Adrenal gland (tissue), 12 donors: Measurements from ENCODE around the gene PLA2G5. TPM values are rescaled to one million over a fixed set of nuclear protein-coding genes. Genes with fewer than 3 reads are reported as not detected.
"Not testable (repeated sequence)": the region's sequence is repeated elsewhere in the genome, so short reads cannot be mapped to it uniquely, and the experiment has no call there.

ENCODE experiments used
- DNase-seq, 7 donors: peaks; one replicate each; pipeline ENCODE4 v3.0.0-alpha.2; 2019 to 2020
- H3K27ac ChIP-seq, 5 donors: fragments of 200-600 bp; sonication (generic) in 4 of 5; 1 replicate in 3 of 5; 2 replicates in 2 of 5; pipeline versions ENCODE4 v1.5.1 to v1.8.0; 2016 to 2020; ENCODE audit warnings: mild to moderate bottlenecking in 1 of 5
- H3K27me3 ChIP-seq: fragments of 200-600 bp; 2 replicates; pipeline ENCODE4 v1.8.0; 2021
- H3K36me3 ChIP-seq, 2 donors: fragments of 200-600 bp; replicated peaks in 1 of 2; 1 replicate in 1 of 2; 2 replicates in 1 of 2; pipeline versions ENCODE4 v1.5.1 to v1.8.0; 2018 to 2022
- H3K4me1 ChIP-seq, 2 donors: fragments of 200-600 bp; replicated peaks in 1 of 2; 1 replicate in 1 of 2; 2 replicates in 1 of 2; pipeline versions ENCODE4 v1.5.1 to v1.8.0; 2018 to 2021
- H3K4me3 ChIP-seq, 4 donors: fragments of 200-600 bp; sonication (generic) in 3 of 4; one replicate each; pipeline ENCODE4 v1.5.1; 2016 to 2018
- H3K9me3 ChIP-seq, 3 donors: fragments of 200-600 bp; sonication (generic) in 1 of 3; replicated peaks in 1 of 3; 1 replicate in 2 of 3; 2 replicates in 1 of 3; pipeline versions ENCODE4 v1.5.1 to v1.8.0; 2016 to 2021
- CTCF ChIP-seq, 6 experiments: fragments of 450-650 bp in 4 of 6; fragments of 200-600 bp in 2 of 6; sonication (generic) in 1 of 6; IDR thresholded peaks; 1 replicate in 5 of 6; 2 replicates in 1 of 6; pipeline versions ENCODE4 v1.5.1 to v1.8.0; 2016 to 2021; ENCODE audit warnings: antibody characterized with exemption in 6 of 6, mild to moderate bottlenecking in 2 of 6, moderate library complexity in 1 of 6
- POLR2A ChIP-seq, 2 donors: fragments of 450-650 bp; IDR thresholded peaks; one replicate each; pipeline ENCODE4 v1.6.1; 2017; ENCODE audit warnings: antibody characterized with exemption in 2 of 2, mild to moderate bottlenecking in 2 of 2, moderate library complexity in 1 of 2
- WGBS, 4 donors: extraction: QIAGEN DNeasy Blood & Tissue Kit in 2 of 4; methylation state at CpG; one replicate each; pipeline versions ENCODE4 v1.1.5 to v1.1.7; 2013 to 2017; 5-methylcytosine and 5-hydroxymethylcytosine counted together
- intact Hi-C, 2 donors: fragments of 100-400 bp; cut with DNase I; formaldehyde crosslinking; loops; one replicate each; pipeline versions ENCODE4 v1.14.1 to v1.15.0; 2022 to 2023
- polyA plus RNA-seq, 3 donors: library from polyadenylated mRNA; stranded (reverse); fragments of 200-250 nt in 2 of 3; fragments of 350-450 nt in 1 of 3; fragmentation: Illumina TruSeq in 1 of 3; extraction: RNeasy Lipid Tissue Mini Kit (QIAGEN cat#74804) in 1 of 3; gene quantifications; one replicate each; pipeline ENCODE4 v1.2.3, GENCODE V29; 2013 to 2014
- total RNA-seq, 9 donors: library from RNA; depleted of rRNA in 4 of 9; stranded (reverse); fragments of >200 nt in 4 of 9; fragments of 120-200 nt in 1 of 9; fragmentation: NEBNext Ultra II Directional in 1 of 9; extraction: Animal tissue kit (Norgen Biotek cat#: 25700) in 1 of 9; gene quantifications; one replicate each; pipeline versions ENCODE4 v1.1.0 to v1.2.4, GENCODE V29; 2013 to 2023
- donor health status: healthy with polysubstance abuse.
- donor health status: Bipolar disorder and iron deficiency.
- donor health status: DM: yes; HTN: yes; CAD: no.
- donor health status: DM: no; HTN: no; CAD: no.
- donor health status: DM: no; HTN: no; CAD: no.
- donor health status: DM: yes; HTN: yes; CAD: no.

PLA2G5 gene
- total and polyA plus RNA-seq, 12 donors = 0.53 to 14.1 (median 1.4) TPM

- DNase-seq = peak in 2 of 7 donors; percentile 13 to 35
- Histone ChIP-seq H3K27me3 (peaks cover 4% of the 10 kb centered on the region), H3K4me1 (peaks cover 0 to 6% of the 10 kb centered on the region in 2 donors), H3K27ac (no peak overlapping the region), H3K4me3 (no peak overlapping the region), H3K36me3 (no peaks in the 10 kb centered on the region), H3K9me3 (no peaks in the 10 kb centered on the region)
- 55 to 83% (median 67%) methylated on average over 2 of the region's 2 CpGs for WGBS, 4 donors
- TF ChIP-seq CTCF (IDR thresholded peaks at IDR 0.05) (no peak), POLR2A (IDR thresholded peaks at IDR 0.05) (no peak)
- intact Hi-C loops = no loop called here
These were observed 10.1 kb upstream of the PLA2G5 start for GRCh38 chr1:20059847-20060246.

GRCh38 chr1:20060791-20061190, 9.2 kb upstream of the PLA2G5 start:
- WGBS, 4 donors = 89 to 97% (median 95%) methylated on average over 5 to 7 of the region's 7 CpGs
- not testable (repeated sequence) for H3K36me3 ChIP-seq, DNase-seq

GRCh38 chr1:20061866-20062265, 8.1 kb upstream of the PLA2G5 start:
- TF ChIP-seq CTCF (IDR thresholded peaks at IDR 0.05) (no peak), POLR2A (IDR thresholded peaks at IDR 0.05) (no peak)
- 74 to 94% (median 90%) methylated on average over 4 of the region's 4 CpGs for WGBS, 4 donors
- peaks cover 0 to 6% of the 10 kb centered on the region in 2 donors for H3K4me1 ChIP-seq
- H3K27me3 ChIP-seq = no peaks in the 10 kb centered on the region
- intact Hi-C loops = no loop called here
- no peaks in the 10 kb centered on the region for H3K36me3 ChIP-seq
- H3K4me3 ChIP-seq = no peak overlapping the region
- H3K27ac ChIP-seq = no peak overlapping the region
- no peak for DNase-seq
- no peaks in the 10 kb centered on the region for H3K9me3 ChIP-seq

More at GRCh38 chr1:20060791-20061190, 9.2 kb upstream of the PLA2G5 start:
- intact Hi-C loops, H3K4me3 ChIP-seq, H3K27ac ChIP-seq, H3K4me1 ChIP-seq, H3K27me3 ChIP-seq, H3K9me3 ChIP-seq: not testable (repeated sequence)

GRCh38 chr1:20063861-20064292, 6.1 kb upstream of the PLA2G5 start:
- TF ChIP-seq CTCF (IDR thresholded peaks at IDR 0.05) (no peak), POLR2A (IDR thresholded peaks at IDR 0.05) (no peak)
- Histone ChIP-seq H3K27ac (no peak overlapping the region), H3K4me3 (no peak overlapping the region), H3K4me1 (peaks cover 0 to 6% of the 10 kb centered on the region in 2 donors), H3K36me3 (no peaks in the 10 kb centered on the region), H3K27me3 (no peaks in the 10 kb centered on the region), H3K9me3 (no peaks in the 10 kb centered on the region)
- intact Hi-C loops = no loop called here
- DNase-seq = no peak
- WGBS, 4 donors = 61 to 88% (median 76%) methylated on average over 2 of the region's 2 CpGs

- no peaks in the 10 kb centered on the region for H3K27me3 ChIP-seq
- intact Hi-C loops = no loop called here
- WGBS, 4 donors = 83 to 89% (median 85%) methylated on average over 7 of the region's 7 CpGs
- DNase-seq = no peak
- H3K4me3 ChIP-seq = no peak overlapping the region
- no peaks in the 10 kb centered on the region for H3K36me3 ChIP-seq
- no peaks in the 10 kb centered on the region for H3K4me1 ChIP-seq
- H3K27ac ChIP-seq = no peak overlapping the region
- TF ChIP-seq CTCF (IDR thresholded peaks at IDR 0.05) (no peak), POLR2A (IDR thresholded peaks at IDR 0.05) (no peak)
- no peaks in the 10 kb centered on the region for H3K9me3 ChIP-seq
These were observed 1.3 kb upstream of the PLA2G5 start for GRCh38 chr1:20068722-20069121.
